ENCODE data around the gene MUSK.

DNA sequence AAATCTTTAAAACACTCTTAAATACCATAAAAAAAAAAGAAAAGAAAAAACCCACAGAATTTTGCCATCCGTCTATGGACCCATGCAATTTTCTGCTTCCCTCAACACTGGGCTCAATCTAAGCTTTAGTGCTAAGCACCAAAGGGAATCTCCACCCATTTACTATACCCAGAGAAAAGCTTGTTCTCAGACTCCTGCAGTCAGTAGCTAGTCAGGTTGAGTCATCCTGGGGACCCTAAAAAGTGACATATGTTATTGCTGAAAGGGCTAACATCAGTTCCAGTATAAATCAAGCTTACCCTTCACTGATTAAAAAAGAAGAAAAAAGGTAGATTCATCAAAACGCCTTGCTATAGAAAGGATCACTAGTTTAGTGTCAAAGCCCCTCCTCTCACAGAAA is 177.6 kb downstream of the MUSK start:
- TF ChIP-seq, protein P1, sequence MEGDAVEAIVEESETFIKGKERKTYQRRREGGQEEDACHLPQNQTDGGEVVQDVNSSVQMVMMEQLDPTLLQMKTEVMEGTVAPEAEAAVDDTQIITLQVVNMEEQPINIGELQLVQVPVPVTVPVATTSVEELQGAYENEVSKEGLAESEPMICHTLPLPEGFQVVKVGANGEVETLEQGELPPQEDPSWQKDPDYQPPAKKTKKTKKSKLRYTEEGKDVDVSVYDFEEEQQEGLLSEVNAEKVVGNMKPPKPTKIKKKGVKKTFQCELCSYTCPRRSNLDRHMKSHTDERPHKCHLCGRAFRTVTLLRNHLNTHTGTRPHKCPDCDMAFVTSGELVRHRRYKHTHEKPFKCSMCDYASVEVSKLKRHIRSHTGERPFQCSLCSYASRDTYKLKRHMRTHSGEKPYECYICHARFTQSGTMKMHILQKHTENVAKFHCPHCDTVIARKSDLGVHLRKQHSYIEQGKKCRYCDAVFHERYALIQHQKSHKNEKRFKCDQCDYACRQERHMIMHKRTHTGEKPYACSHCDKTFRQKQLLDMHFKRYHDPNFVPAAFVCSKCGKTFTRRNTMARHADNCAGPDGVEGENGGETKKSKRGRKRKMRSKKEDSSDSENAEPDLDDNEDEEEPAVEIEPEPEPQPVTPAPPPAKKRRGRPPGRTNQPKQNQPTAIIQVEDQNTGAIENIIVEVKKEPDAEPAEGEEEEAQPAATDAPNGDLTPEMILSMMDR (IDR thresholded peaks at IDR 0.05) = no peak
- no peak for TF ChIP-seq EZH2 (IDR thresholded peaks at IDR 0.05)
- no peak for TF ChIP-seq EZH2phosphoT487 (IDR thresholded peaks at IDR 0.05)

Data from neural progenitor cell (in vitro differentiated cells).